HUDEP-2 (cell line): ENCODE data around the gene PDCD6IP.
A peak's percentile ranks its signal among the peaks of the same experiment; 100 is the strongest.
"Not testable (repeated sequence)": the region's sequence is repeated elsewhere in the genome, so short reads cannot be mapped to it uniquely, and the experiment has no call there.

ENCODE experiments used
- DNase-seq, 76 experiments: peaks; one replicate each; lab custom pipeline; 2025; ENCODE audit not compliant: unreplicated experiment in 76 of 76; lab: John Stamatoyannopoulos, UW

Gene PDCD6IP

GRCh38 chr3:33792167-33792892, 6.1 kb upstream of the PDCD6IP start:
- no peak for DNase-seq

- DNase-seq = no peak
These were observed 3.3 kb upstream of the PDCD6IP start for GRCh38 chr3:33795131-33795530.

DNA sequence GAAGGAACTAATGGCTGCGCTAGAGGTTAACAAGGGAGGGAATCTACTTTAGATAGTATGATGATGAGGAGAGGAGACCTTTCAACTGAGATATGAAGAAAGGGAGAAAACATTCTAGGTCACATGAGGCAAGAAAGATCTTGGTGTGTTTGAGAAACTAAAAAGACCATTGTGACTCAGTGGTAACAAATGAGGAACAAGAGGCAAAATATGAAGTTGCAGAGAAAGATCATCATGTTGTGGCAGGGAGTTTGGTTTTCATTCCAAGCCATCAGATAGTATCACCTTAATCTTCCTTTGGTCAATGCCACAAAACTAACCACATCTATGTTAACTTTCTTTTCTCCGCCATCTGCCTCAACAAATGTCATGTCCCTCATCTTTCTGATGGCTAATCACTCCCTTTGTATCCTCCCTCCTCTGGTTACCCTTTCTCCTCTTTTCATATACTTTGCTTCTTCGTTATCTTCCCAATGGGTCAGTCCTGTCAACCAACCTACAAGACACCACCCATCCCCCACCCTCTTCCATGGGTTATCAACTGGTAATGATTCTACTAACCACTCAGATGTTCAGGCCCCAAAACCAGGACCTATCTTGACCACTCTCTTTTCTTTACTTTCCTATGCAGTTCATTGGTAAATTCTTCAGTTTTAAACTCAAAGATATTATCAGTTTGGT, 2.4 kb upstream of the PDCD6IP start:
- DNase-seq = no peak

DNA sequence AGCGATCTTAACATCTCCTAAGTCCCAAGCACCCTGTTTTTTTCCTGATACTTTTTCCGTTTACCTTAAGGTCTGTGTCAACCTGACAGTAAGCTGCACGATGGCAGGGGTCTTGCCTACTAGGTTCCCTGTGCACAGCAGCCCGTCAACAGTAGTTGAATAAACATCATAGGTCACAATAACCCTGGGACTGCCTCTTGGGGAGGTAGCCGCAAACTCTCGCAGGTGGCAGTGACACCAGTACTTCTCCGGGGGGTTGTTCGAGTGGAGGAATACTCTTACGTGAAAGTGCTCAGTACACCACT, 365 bp upstream of the PDCD6IP start:
- DNase-seq = peak in 1 of 76 experiments; percentile 32

DNA sequence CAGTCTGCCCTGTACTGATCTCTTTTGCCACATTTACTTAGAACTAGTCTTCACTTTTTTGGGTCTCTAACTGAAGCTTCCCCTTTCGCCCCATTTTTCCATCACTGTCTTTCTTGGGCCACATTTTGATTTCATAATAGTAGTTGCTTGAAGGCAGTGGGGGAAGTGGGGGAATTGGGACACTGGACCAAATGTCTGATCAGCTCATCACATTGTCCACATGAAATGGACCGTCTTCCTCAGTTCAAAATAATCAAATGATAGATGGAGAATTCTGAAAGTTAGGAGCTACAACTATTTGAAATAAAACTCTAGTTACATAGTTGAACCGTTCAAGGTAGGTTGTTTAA, 747 bp downstream of the PDCD6IP start:
- no peak for DNase-seq

DNA sequence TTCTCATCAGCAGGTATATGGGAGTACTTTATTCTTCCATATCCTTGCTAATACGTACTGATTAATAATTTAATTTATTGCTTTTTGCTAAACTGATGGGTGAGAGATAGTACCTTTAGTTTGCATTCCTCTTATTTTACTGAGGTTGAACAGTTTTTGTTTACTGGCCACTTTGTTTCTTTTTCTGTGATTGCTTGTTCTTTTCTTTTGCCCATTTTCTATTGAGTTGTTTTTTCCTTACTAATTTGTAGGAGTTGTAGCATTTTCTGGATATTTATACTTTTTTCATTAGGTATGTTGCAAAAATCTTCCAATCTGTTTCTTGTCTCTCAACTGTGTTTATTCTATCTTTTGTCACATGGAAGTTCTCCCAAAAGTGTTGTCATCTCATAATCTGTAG, 4.8 kb downstream of the PDCD6IP start:
- no peak for DNase-seq

DNA sequence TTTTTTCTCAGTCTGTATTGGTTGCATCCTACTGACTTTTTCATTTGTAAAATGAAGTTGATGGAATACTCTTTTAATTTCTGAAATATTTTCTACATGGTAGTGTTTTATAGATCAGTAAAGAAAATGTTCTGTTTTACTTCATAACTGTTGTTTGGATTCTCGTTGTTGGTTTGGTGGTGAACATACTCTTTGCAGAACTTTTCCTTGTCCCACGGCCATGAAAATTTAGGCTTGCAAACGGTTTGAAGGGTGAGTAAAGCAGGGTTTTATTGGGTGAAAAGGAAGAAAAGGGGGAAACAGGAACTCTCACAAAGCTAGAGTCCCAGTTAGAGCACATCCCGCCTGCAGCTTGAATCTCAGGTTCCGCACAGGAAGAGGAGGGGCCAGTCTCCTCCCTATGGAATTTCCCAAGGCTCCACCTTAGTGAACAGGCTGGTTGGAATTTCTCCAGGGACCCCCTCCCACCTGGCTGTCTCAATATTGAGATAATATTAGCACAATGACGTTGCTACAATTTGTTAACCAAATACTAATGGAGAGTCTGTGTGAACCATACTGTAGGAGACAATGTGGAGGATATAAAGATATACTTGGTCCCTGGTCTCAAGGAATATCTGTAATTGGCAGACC, 5.6 kb downstream of the PDCD6IP start:
- DNase-seq = no peak

- no peak for DNase-seq
These were observed 8.8 kb downstream of the PDCD6IP start for GRCh38 chr3:33807191-33807590.

- DNase-seq = no peak
These were observed 10.1 kb downstream of the PDCD6IP start for GRCh38 chr3:33808559-33808958.

DNA sequence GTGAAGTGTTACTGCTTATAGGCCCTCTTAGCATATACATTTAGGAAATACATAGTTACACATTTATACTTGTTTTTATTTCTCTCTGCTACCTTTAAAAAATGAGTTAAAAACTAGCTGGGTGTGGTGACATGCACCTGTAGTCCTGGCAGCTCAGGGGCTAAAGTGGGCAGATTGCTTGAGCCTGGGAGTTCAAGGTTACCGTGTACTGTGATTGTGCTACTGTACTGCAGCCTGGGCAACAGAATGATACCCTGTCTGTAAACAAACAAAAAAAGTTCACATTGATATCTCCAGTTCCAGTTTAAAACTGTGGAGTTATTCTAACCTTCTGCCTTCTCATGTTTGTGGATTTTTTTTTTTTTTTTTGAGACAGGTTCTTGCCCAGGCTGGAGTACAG, 12.1 kb downstream of the PDCD6IP start:
- no peak for DNase-seq

- no peak for DNase-seq
These were observed 23.6 kb downstream of the PDCD6IP start for GRCh38 chr3:33821989-33822388.

DNA sequence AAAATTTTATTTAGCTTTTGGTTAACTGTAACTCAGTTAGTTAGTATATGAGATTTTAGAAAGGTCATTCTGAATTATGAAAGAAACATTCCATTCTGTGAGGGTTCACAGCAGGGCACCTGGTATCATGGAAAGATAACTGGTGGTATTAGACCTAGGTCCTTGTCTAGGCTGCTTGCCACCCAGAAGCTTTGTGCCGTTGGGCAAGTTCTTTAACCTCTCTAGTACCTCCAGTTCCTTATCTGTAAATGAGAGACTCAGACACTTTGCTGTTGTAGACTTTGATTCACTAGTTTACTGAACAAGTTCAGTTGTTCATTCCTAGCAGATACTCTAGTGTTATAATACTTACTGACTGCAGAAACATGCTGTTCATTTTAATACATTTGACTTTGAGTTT, 25.4 kb downstream of the PDCD6IP start:
- DNase-seq = peak in 22 of 76 experiments; percentile 1 to 51 (median 20)

GRCh38 chr3:33825111-33825510, 26.7 kb downstream of the PDCD6IP start:
- DNase-seq = peak in 17 of 76 experiments; percentile 4 to 50 (median 16)

GRCh38 chr3:33826206-33826605, 27.8 kb downstream of the PDCD6IP start:
- no peak for DNase-seq

DNA sequence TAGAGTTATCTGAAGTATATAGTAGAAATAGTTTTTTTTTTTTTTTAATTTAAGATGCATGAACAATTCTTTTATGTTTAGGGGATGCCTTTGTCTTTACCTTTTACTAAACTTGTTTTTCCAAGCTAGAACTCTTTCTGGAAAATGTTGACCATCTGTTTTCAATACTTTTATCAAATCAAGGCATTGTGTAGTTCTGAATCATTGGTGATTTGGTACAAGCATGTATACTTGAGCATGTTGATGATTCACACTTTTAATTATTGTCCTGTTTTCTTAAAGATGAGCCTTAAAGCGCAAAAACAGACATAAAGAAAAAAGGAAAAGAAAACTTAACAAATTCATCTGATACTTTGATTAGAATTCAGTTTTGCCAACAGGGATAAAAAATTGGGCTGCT, 28.3 kb downstream of the PDCD6IP start:
- DNase-seq = no peak

GRCh38 chr3:33829720-33830119, 31.3 kb downstream of the PDCD6IP start:
- no peak for DNase-seq

- DNase-seq = no peak
These were observed 32.6 kb downstream of the PDCD6IP start for GRCh38 chr3:33831053-33831452.

DNA sequence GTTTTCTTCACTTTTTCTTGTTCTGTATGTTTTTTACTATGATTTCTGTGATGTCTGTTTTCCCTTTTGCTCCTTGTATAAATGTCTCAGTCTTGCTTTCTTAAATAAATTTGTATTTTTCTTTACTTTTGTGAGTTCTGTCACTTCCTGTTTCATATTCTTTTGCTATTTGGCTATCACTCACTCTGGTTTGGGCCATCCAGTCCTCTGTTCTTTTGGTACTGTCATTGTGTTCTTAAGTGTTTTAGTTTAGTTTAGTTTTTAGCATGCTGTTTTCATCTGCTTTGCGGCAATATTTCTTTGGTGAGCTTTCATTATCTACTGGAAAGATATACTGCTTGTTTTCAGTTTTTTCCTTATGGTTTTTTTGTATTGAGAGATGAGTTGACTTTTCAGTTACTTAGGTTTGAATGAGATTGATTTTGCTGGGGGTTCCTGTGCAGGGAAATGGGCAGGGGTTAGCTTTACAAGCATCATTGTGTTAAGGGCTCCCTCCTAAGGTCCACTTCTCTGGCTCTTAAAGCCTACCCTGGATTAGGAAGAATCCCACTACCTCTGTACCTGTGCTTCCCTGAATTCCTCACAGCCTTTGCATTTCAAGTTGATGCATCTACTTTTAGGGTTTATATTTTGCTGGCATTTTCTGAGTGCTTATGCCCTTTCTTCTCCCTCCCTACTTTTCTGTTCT, 35.1 kb downstream of the PDCD6IP start:
- no peak for DNase-seq

DNA sequence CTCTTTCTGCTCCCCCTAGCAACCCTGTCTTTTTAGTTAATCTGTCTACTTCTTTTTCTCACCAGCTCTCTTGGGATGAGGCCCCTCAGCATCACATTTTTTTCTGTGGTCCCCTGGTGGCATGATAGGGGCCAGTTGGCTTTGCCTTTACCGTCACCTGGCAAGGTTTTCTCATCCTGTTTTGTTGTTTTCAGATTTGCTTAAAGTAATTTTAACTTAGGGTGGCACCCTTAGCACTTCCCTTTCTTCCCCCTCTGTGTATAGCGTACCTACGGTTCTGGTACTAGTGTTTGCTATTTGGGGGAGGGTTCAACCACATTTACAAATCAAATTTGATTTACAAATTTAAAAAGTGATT, 35.6 kb downstream of the PDCD6IP start:
- DNase-seq = no peak

DNA sequence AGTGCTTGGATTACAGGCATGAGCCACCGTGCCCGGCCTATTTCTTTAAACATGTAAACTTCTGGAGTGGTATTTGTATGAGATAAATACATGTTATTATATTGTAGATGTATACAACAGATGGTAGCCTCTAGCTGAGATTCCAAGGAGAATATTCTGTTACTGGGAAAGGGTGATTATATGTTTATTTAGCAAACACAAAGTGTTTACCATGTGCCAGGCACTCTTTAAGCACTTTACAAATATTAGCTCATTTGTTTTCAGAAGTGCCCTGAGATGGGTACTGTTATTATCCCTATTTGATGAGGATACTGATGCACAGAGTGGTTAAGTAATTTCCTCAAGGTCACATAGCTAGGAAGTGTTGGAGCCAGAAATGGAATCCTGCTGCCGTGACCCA, 38.8 kb downstream of the PDCD6IP start:
- not testable (repeated sequence) for DNase-seq

DNA sequence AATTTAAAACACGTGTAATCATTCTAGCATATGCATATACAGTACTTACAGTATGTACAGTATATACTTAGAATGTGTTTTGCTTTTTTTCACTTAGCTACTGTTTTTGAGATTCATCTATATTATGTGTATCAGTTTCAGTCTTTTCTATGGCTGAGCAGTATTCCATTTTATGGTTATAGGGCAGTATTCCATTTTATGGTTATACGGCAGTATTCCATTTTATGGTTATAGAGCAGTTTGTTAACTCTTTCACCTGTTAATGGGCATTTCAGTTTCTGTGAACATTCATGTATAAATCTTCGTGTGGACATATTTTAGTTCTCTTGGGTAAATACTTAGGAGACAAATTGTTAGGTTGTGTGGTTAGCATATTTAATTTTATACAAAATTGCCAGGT, 40.9 kb downstream of the PDCD6IP start:
- DNase-seq = no peak

- no peak for DNase-seq
These were observed 41.7 kb downstream of the PDCD6IP start for GRCh38 chr3:33840179-33840578.
